Right lobe of liver (tissue), 4 donors: ENCODE measurements around the gene DNMT3A.

ENCODE experiments used
- POLR2A ChIP-seq: fragments of 450-650 bp; IDR thresholded peaks from one replicate; pipeline ENCODE4 v1.6.1; 2017; ENCODE audit warnings: antibody characterized with exemption, mild to moderate bottlenecking
- TF ChIP-seq, protein P1 (sequence below), 4 donors: fragments of 200-600 bp in 3 of 4; fragments of 450-650 bp in 1 of 4; IDR thresholded peaks; one replicate each; pipeline versions ENCODE4 v1.5.1 to v1.8.0; 2016 to 2022; ENCODE audit warnings: antibody characterized with exemption in 4 of 4, mild to moderate bottlenecking in 2 of 4
- donor health status: DM: no; HTN: no; CAD: no.
- donor health status: DM: no; HTN: no; CAD: no.
- donor health status: DM: no; HTN: yes; CAD: no.

DNA sequence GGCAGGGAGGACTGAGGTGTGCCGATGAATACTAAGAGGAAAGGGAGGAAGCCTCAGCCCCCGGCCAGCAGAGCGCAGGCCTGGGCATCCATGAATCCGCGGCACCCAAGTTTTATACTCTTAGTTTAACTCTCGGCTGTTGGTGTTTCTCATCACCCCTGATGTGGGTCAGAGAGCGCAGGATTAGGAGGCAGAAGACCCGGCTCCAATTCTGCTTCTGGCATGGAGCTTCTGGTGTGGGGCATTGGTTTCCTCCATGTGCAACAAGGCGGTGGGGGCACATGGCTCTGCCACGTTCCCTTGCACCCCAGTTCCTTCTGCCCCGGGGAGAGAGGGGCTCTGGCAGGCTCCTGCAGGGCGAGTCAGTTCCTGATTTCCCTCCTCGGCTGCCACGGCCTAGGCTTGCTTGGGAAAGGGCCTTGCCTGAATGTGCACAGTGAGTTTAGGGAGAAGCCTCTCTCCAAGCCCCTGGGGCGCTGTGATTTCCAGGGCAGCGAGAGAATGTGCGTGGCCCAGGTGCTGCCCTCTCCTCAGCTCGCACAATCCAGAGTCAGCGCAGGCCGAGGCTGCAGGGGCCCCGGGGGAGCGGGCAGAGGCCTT lies 36.2 kb upstream of the DNMT3A start:
- no peak for TF ChIP-seq POLR2A
- TF ChIP-seq, protein P1, sequence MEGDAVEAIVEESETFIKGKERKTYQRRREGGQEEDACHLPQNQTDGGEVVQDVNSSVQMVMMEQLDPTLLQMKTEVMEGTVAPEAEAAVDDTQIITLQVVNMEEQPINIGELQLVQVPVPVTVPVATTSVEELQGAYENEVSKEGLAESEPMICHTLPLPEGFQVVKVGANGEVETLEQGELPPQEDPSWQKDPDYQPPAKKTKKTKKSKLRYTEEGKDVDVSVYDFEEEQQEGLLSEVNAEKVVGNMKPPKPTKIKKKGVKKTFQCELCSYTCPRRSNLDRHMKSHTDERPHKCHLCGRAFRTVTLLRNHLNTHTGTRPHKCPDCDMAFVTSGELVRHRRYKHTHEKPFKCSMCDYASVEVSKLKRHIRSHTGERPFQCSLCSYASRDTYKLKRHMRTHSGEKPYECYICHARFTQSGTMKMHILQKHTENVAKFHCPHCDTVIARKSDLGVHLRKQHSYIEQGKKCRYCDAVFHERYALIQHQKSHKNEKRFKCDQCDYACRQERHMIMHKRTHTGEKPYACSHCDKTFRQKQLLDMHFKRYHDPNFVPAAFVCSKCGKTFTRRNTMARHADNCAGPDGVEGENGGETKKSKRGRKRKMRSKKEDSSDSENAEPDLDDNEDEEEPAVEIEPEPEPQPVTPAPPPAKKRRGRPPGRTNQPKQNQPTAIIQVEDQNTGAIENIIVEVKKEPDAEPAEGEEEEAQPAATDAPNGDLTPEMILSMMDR (IDR thresholded peaks at IDR 0.05), result no peak
